ENCODE results near the gene SPAG4. TPM values are rescaled to one million over a fixed set of nuclear protein-coding genes. Genes with fewer than 3 reads are reported as not detected.

The SPAG4 gene
- total and polyA plus RNA-seq, 10 of the 15 experiments (the other 5 are each of a cell fraction or from before 2014, with no cell fraction given), result 0.90 to 12.5 (median 2.4) TPM

DNA sequence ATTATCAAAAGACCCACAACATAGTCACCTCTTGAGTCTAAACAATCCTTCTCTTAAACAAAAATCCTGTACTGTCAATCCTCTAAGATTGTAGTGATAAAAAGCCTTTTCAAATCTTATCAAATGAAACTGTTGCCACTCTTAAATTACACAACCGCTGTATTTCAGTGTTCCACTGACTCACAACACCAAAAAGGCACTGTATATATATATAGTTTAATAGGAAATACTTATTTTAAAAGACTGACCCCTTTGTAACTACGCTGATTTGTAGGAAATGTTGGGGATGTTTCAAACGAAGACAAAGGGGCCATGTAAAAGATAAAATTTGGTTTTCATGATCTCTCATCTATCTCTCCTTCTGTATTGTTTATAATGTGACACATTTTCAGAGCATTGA, 35.0 kb downstream of the SPAG4 start:
- no peak overlapping the region for H3K27ac ChIP-seq (ENCODE audit: control insufficient read depth, insufficient read depth)
- H3K4me3 ChIP-seq, result no peak overlapping the region
- H3K4me2 ChIP-seq (ENCODE audit: control insufficient read depth, insufficient read depth), result no peak overlapping the region
- 68% methylated on average over 3 of the region's 3 CpGs for WGBS (ENCODE audit: insufficient coverage, insufficient replicate concordance, low lambda C conversion rate, missing lambda C conversion rate)
- SMC1A ChIA-PET (ENCODE audit: uncharacterized antibody, unreplicated experiment), result no interaction called here
- FAIRE-seq (no peak), ATAC-seq (no peak), DNase-seq (ENCODE audit: low read depth, low spot score) (no peak)
- intact Hi-C loops (cut with micrococcal nuclease; ENCODE audit: unreplicated experiment) (no loop called here), in situ Hi-C loops (cut with MboI) (no loop called here)
- TF ChIP-seq CREM (IDR thresholded peaks at IDR 0.05; ENCODE audit: low read depth), result no peak
- TF ChIP-seq BHLHE40 (IDR thresholded peaks at IDR 0.05; ENCODE audit: borderline replicate concordance in 1 of 2, low read depth in 2 of 2, low read length in 1 of 2), result no peak
- TF ChIP-seq, protein P1, sequence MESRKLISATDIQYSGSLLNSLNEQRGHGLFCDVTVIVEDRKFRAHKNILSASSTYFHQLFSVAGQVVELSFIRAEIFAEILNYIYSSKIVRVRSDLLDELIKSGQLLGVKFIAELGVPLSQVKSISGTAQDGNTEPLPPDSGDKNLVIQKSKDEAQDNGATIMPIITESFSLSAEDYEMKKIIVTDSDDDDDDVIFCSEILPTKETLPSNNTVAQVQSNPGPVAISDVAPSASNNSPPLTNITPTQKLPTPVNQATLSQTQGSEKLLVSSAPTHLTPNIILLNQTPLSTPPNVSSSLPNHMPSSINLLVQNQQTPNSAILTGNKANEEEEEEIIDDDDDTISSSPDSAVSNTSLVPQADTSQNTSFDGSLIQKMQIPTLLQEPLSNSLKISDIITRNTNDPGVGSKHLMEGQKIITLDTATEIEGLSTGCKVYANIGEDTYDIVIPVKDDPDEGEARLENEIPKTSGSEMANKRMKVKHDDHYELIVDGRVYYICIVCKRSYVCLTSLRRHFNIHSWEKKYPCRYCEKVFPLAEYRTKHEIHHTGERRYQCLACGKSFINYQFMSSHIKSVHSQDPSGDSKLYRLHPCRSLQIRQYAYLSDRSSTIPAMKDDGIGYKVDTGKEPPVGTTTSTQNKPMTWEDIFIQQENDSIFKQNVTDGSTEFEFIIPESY (IDR thresholded peaks at IDR 0.05), result no peak
- TF ChIP-seq CHD2 (IDR thresholded peaks at IDR 0.05; ENCODE audit: borderline replicate concordance, low read depth, low read length), result no peak
- no peak for TF ChIP-seq FOXM1 (IDR thresholded peaks at IDR 0.05; ENCODE audit: low read depth, low read length)
- no peak for TF ChIP-seq STAT1 (conservative IDR thresholded peaks at IDR 0.05)
- TF ChIP-seq RELA (IDR thresholded peaks at IDR 0.05; ENCODE audit: borderline replicate concordance, partially characterized antibody), result no peak
- TF ChIP-seq YBX1 (IDR thresholded peaks at IDR 0.05), result no peak
- TF ChIP-seq, protein P2, sequence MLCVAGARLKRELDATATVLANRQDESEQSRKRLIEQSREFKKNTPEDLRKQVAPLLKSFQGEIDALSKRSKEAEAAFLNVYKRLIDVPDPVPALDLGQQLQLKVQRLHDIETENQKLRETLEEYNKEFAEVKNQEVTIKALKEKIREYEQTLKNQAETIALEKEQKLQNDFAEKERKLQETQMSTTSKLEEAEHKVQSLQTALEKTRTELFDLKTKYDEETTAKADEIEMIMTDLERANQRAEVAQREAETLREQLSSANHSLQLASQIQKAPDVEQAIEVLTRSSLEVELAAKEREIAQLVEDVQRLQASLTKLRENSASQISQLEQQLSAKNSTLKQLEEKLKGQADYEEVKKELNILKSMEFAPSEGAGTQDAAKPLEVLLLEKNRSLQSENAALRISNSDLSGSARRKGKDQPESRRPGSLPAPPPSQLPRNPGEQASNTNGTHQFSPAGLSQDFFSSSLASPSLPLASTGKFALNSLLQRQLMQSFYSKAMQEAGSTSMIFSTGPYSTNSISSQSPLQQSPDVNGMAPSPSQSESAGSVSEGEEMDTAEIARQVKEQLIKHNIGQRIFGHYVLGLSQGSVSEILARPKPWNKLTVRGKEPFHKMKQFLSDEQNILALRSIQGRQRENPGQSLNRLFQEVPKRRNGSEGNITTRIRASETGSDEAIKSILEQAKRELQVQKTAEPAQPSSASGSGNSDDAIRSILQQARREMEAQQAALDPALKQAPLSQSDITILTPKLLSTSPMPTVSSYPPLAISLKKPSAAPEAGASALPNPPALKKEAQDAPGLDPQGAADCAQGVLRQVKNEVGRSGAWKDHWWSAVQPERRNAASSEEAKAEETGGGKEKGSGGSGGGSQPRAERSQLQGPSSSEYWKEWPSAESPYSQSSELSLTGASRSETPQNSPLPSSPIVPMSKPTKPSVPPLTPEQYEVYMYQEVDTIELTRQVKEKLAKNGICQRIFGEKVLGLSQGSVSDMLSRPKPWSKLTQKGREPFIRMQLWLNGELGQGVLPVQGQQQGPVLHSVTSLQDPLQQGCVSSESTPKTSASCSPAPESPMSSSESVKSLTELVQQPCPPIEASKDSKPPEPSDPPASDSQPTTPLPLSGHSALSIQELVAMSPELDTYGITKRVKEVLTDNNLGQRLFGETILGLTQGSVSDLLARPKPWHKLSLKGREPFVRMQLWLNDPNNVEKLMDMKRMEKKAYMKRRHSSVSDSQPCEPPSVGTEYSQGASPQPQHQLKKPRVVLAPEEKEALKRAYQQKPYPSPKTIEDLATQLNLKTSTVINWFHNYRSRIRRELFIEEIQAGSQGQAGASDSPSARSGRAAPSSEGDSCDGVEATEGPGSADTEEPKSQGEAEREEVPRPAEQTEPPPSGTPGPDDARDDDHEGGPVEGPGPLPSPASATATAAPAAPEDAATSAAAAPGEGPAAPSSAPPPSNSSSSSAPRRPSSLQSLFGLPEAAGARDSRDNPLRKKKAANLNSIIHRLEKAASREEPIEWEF (IDR thresholded peaks at IDR 0.05; ENCODE audit: insufficient replicate concordance, low read depth, low read length), result no peak
- no peak for TF ChIP-seq RCOR1 (conservative IDR thresholded peaks at IDR 0.05; ENCODE audit: low read depth, low read length)
- TF ChIP-seq WRNIP1 (IDR thresholded peaks at IDR 0.05; ENCODE audit: borderline replicate concordance, low read depth, low read length), result no peak
- TF ChIP-seq JUNB (IDR thresholded peaks at IDR 0.05), result no peak
- no peak for TF ChIP-seq IKZF2 (IDR thresholded peaks at IDR 0.05)
- H3K27me3 ChIP-seq (replicated peaks in 1 of 2; ENCODE audit: control insufficient read depth in 2 of 2, insufficient read depth in 2 of 2, low read length in 1 of 2), result no peaks in the 10 kb centered on the region
- H3K4me1 ChIP-seq (ENCODE audit: control insufficient read depth, insufficient read depth, low read length), result no peaks in the 10 kb centered on the region
- no peak overlapping the region for H2AFZ ChIP-seq (ENCODE audit: control insufficient read depth, low read depth, low read length)
- H3K79me2 ChIP-seq (ENCODE audit: control insufficient read depth, insufficient read depth, low read length), result peaks cover 59% of the 10 kb centered on the region
- RAD21 ChIA-PET (ENCODE audit: unreplicated experiment), result no interaction called here
- H3K36me3 ChIP-seq (ENCODE audit: control insufficient read depth in 2 of 2, insufficient read depth in 2 of 2, low read length in 1 of 2), result peaks cover 19 to 23% of the 10 kb centered on the region in 2 experiments
- H3K9me3 ChIP-seq (replicated peaks; ENCODE audit: control insufficient read depth, insufficient read depth, low read length), result no peaks in the 10 kb centered on the region
- POLR2A ChIA-PET, result no interaction called here
- H3K9ac ChIP-seq (ENCODE audit: control insufficient read depth, insufficient read depth, low read length), result no peak overlapping the region
- no TSS peak for BruUV-seq (replicated peaks)
- H4K20me1 ChIP-seq (ENCODE audit: control insufficient read depth, insufficient read depth), result peaks cover 7% of the 10 kb centered on the region
- CTCF ChIA-PET, result no interaction called here

Measured in GM12878 (cell line).